Activated CD4-positive, alpha-beta T cell treated with anti-CD3 and anti-CD28 coated beads, Interleukin-2, Interleukin-6, amounts not matched to agents 100 ng/mL and 50 ng/mL, durations not matched to agents 16 hours and 8 hours (primary cell): ENCODE results near the gene RANBP10.
A peak's percentile ranks its signal among the peaks of the same experiment; 100 is the strongest.

Experiments used
- DNase-seq: peaks from one replicate; pipeline ENCODE4 v3.0.0-alpha.2; 2020

The RANBP10 gene

GRCh38 chr16:67825906-67826305 lies 19.5 kb upstream of the RANBP10 start:
- DNase-seq: no peak

DNA sequence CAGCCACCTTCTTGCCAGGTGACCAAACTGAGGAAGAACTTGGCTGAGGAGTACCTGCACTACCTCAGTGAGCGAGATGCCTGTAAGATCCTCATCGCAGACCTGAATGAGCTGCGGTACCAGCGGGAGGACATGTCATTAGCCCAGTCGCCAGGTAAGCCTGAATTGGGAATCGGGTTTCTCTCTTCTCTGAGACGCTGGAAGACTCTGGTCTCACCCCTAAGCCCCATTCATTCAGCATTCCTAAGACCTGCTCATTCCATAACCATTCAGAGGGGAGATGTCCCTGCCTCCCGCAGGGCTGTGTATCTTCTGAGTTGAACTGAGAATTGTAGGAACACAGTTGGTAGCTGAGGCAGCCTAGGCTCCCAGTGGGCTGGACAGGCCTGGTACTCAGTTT lies 18.8 kb upstream of the RANBP10 start:
- no peak for DNase-seq

DNA sequence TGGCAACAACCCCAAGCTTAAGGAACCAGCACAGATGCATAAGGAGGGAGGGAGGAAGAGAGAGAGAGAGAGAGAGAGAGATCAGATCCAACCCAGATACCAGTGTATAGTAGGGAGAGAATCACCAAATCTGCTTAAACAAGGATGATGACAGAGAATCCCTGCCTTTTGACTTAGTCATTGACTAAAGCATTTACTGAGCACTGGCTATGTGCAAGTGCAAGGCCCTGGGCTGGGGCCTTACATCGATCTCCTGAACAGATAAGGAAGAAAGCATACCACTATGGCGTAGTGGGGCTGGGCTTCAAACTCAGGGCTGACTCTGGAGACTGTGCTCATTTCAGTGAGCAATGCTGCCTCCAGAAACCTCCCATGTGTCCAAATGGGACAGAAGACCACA lies 16.2 kb upstream of the RANBP10 start:
- no peak for DNase-seq

GRCh38 chr16:67820608-67821259 lies 14.4 kb upstream of the RANBP10 start:
- DNase-seq: no peak

DNA sequence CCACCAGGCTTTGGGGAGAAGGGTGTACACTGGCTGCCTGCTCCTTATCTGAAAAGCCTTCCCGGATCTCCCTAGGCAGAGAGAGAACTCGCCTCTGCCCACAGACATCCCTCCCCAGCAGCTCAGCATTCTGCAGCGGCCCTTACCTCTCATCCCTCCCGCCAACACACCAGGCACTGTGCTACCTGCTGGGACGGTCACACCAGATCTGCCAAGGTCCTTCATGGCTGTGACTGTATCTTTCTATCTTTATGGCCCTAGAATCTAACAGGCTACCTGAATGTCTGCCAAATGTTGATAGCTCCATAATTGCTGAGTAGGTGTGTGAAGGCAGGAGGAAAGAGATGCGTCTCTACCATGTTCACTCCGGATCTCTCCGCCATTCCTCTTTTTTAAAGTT lies 8.2 kb upstream of the RANBP10 start:
- no peak for DNase-seq

DNA sequence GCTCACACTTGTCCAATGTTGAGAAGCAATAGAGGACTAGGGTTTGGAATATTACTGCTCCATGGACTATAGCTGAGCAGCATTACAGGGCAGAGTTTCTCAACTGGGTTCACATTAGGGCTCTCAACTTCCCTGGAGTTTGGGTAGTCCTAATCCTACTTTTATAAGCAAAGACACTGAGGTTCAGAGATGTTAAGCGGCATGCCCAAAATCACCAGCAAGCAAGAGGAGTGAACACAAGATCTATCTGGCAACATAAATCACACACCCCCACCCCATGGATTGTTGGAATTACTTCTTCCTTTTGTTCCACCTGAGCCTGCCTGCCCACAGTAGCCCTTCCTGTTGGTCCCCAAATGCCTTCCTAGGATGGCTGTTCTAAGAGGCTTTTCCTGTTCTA lies 5.5 kb upstream of the RANBP10 start:
- DNase-seq: no peak

GRCh38 chr16:67807148-67807682 lies 855 bp upstream of the RANBP10 start:
- DNase-seq: no peak

- DNase-seq: no peak
Observed at GRCh38 chr16:67805718-67806427, 487 bp downstream of the RANBP10 start.

GRCh38 chr16:67804853-67805542 lies 1.4 kb downstream of the RANBP10 start:
- peak; percentile 16 for DNase-seq

DNA sequence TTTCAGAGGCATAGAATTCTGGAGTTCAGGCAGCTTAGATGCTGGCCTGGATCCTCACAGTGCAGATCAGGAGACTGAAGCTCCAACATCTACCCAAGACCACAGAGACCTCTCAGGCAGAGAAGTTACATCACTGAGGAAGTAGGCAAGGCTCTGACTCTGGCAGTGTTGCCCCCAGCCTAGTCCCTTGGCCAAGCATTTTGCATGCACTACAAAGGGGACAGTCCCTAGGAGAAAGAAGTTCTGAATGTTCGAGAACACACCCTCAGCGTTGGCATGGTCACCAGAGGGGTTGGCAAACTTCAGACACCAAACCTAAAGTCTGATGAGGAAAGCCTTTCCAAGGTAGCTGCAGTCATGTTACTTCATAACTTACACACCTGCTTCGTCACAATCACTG lies 2.5 kb downstream of the RANBP10 start:
- DNase-seq: peak; percentile 18

- peak; percentile 69 for DNase-seq
Observed at GRCh38 chr16:67801883-67802282, 4.5 kb downstream of the RANBP10 start.

GRCh38 chr16:67801241-67801640 lies 5.1 kb downstream of the RANBP10 start:
- DNase-seq: no peak

GRCh38 chr16:67800338-67800926 lies 5.9 kb downstream of the RANBP10 start:
- no peak for DNase-seq

DNA sequence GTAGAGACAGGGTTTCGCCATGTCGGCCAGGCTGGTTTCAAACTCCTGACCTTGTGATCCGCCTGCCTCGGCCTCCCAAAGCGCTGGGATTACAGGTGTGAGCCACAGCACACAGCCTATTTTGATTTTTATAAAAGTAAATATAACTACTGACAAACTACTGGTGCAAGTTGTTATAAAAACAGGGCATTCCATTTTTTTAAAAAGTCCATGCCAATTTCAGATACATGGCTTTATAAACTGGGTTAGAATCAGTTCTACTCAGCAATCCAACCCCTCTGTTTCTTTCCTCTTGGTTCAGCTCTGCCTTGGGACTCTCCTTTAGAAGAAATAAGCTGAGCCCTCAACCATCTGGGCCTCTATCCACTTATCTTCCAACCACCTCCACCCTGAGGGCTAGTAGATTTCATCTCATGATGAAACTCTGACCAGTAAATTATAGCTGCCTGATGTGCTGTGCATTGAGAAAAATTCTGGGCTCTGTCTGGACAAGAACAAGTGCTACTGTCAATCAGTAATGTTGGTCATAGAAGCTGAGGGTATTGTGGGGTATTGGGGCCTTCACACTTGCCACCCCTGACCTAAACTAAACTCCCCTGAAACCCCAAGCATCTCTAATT lies 10.2 kb downstream of the RANBP10 start:
- no peak for DNase-seq

- DNase-seq: no peak
Observed at GRCh38 chr16:67790071-67790470, 16.3 kb downstream of the RANBP10 start.

DNA sequence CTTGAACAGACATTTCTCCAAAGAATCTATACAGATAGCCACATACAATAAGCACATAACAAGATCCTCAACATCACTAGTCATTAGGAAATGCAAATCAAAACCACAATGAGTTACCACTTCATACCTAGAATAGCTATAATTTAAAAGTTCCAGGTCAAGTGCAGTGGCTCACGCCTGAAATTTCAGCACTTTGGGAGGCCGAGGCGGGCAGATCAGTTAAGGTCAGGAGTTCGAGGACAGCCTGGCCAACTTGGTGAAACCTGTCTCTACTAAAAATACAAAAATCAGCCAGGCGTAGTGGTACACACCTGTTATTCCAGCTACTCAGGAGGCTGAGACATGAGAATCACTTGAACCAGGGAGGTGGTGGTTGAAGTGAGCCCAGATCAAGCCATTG lies 19.9 kb downstream of the RANBP10 start:
- DNase-seq: no peak

DNA sequence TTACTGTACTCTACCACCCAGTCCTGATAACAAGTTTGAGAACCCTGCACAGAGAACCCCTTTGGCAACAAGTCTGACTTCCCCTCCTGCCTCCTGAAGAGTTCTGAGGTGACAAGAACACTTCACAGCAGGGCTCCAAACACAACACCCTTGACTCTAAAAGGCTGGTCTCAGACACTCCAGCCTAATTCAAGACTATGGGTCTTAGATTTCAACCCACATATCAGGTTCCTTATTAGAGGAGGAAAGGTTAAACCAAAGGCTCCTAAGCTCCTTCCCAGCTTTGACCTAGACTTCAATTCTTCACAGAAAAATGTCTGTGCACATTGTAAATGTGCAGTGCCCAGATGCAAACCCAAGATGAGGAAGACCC lies 23.0 kb downstream of the RANBP10 start:
- no peak for DNase-seq

GRCh38 chr16:67782567-67783352 lies 23.6 kb downstream of the RANBP10 start:
- DNase-seq: no peak

DNA sequence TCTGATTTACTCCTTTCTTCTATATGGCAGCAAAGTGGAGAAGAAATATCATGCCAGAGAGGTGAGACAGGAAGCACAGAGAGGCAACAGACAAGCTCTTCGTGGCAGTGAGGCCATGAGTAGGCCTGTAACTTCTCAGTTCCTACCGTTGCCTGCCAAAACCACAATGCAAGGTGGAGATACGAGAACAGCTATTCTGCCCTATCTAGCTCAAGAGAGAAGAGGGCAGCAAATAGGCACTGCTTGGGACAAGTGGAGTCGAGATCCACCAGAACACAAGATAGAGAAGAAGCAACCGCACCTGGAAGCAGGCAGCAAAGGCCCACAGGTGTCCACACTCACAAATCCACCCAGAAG lies 24.8 kb downstream of the RANBP10 start:
- peak; percentile 33 for DNase-seq

- no peak for DNase-seq
Observed at GRCh38 chr16:67780847-67781564, 25.4 kb downstream of the RANBP10 start.

DNA sequence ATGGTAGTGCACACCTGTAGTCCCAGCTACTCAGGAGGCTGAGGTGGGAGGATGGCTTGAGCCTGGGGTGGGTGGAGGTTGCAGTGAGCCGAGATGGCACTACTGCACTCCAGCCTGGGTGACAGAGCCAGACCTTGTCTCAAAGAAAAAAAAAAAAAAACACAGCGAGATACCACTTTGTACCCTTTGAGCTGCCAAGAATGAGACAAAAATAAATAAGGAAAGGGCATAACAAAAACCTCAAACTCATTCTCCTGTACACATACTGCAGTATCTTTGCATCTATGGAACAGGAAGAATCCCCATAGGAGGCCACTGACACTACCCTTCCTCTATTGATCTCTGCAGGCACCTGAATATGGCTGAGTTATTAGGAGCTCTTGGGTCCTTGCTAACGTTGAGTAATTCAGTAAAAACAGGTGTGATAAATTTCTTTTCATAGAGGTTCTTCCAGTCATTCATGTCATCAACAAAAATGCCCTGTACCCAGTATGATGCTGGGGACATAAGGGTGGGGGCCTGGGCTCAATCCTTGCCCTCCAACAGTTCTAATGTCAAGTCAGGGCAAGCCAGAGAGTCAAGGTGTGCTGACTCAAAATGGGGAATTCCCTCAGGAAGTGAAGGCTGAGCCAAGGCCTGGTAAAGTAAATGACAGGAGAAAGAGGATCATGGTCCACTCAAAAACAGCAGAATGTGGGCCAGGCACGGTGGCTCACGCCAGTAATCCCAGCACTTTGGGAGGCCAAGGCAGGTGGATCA lies 26.9 kb downstream of the RANBP10 start:
- no peak for DNase-seq
